NCI-H748 (cell line): Measurements from ENCODE around the gene MAGI1.

ENCODE experiments used
- DNase-seq: peaks from one replicate; lab custom pipeline; 2025; ENCODE audit not compliant: unreplicated experiment; lab: John Stamatoyannopoulos, UW

MAGI1 gene

DNA sequence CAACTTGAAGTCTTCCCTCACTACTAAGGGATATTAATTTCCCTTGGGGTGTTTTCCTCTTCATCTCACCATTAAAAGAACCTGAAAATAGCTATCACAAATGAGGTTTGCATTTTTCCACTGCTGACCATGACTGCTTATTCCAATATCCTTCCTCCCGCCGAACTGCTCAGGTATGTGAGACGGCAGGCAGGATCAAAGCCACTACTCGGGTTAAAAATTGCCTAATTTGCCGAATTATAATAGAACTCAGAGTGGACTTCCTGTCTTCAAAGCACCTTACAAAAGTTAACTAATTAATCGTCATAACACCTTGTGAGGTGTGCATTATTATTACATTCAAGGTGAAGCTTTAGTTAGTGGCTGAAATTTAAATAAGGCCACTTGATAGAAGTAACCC, 695.7 kb downstream of the MAGI1 start:
- no peak for DNase-seq

DNA sequence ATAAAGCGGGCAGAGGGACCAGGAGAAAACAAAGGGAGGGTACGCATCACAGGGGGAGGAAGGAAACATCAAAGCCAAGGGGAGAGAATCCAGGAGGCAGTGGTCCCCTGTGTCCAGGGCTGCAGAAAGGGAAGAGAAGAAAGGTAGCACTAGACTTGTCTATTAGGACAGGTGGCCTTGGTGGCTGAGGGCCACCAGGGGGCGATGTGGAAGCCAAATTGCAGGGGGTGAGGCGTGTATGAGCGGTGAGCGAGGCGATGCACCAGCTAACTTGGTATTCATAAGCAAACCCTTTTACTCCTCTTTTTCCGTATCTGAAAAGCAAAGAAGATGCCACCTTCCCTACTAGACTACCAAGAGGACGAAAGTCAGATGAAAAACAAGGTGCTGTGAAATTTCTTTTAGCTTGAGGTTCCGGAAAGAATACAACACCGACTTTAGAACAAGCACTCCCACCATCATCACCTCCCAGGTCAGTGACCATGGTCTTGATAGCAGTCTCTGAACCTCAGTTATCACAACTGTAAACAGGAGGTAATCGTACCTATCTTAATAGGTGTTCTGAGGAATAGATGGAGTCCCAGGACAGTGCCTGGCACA, 696.5 kb downstream of the MAGI1 start:
- peak; percentile 51 for DNase-seq

DNA sequence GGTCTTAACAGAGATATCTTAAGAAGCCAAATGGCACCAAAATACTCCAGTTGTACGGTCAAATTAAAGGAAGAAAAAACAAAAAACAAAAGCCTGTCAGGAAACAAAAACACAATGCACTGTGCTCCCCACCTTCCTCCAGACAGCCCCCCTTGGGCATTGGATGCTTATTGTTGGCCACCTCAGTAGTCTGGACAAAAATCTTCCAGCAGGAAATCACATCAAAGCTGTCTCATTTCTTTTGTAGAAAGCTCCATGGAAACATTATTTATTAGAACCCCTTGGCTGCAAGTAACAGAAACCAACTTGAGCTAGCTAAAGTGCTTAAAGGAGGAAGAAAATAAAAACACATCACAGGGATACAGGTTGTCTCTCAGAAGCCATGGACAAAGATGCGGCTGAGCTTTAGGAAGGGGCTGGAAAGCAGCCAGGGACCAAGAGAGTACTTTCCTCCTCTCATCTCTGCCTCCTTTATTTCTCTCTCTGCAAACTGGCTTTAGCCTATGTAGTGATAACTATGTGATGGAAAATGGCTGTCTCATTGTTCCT, 699.5 kb downstream of the MAGI1 start:
- DNase-seq = no peak

DNA sequence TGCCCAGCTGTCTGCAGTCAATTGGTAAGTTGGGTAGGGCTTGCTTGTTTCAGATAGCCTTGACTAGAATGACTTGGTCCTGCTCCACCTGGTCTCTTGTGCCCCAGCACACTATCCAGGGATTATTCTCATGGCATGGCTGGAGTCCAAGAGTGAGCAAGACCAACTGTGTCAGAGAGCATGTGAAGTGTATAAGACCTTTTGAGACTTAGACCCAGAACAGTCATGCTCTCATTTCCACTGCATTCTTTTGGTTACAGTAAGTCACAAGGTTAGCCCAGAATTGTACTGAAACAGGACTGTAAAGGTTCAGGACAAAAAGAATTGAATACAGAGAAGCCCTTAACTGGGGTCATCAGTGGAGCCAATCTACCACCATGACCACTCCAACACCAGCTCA, 700.1 kb downstream of the MAGI1 start:
- no peak for DNase-seq

DNA sequence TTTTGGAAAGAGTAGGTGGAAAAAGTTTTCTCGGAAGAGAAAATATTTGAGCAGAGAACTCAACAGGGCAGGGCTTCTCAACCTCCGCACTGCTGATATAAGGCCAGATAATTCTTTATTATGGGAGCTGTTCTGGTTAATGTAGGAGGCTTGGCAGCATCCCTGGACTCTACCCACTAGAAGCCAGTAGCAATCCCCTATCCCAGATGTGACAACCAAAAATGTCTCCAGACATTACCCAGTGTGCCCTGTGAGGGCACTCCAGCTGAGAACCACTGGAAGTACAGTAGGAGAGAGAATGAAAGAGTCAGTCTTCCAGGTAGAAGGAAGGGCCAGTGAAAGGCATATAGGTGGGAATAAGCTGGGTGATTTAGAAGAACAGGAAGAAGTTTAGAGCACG, 703.1 kb downstream of the MAGI1 start:
- no peak for DNase-seq

DNA sequence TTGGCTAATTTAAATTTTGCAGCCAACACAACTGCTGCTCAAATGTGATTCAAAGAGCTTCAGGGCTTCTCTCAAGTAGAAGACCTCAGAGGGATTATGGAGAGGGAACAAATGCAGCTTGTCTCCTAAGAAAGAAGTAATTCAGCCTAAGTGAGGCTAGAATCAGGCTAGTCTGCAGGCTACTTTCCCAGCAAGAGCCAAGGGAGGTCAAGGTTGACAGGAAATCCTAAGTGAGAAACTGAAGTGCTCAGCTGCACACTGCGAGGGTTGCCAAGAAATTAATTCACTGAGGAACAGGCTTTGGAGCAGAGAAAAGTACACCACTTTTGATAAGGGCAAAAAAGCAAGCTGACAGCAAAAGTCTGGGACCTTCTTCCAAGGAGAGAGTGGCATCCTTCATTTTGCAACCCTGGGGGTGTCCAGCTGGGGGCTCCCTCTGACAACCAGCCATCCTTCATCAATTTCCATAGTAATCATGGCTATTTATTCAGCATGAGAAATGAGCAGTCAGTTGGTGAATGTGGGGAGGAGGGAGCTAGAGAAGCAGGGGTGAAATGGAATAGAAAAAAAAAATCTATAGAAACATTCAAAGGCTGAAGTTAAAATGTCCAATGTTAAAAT, 704.6 kb downstream of the MAGI1 start:
- DNase-seq = peak; percentile 1

DNA sequence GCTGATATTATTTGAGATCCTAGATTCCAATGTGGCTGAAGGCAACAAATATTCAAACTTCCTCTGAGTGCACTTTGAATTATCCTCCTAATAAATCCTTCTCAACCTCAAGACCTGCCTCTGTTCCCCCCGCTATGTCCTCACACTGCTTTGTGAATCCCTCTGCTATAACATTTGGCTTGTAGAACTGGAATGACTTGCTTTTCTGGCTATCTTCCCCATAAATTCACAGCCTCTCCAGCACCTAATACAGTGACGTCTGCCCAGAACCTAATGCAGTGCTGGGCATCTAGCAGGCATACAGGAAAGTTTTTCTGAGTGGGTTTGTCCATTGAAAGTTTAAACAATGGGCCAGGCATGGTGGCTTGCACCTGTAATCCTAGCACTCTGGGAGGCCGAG, 707.0 kb downstream of the MAGI1 start:
- no peak for DNase-seq

DNA sequence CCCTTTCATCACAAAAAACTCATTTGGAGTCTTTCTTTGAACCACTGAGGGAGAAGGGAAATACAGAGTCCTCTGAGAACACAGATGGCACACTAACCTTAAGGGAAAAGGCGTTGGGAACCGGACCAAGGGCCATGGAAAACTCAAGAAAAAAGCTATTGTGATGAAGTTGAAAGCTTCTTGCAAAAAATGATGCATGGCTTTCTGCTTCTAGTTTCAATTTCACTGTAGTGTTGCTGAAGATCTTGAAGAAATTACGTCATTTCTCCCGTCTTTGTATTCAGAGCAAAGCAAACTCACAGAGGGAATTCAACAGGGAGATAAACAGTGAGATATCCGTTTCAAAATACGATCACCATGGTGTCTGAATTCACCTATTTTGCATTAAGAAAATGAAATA, 708.6 kb downstream of the MAGI1 start:
- DNase-seq = no peak

DNA sequence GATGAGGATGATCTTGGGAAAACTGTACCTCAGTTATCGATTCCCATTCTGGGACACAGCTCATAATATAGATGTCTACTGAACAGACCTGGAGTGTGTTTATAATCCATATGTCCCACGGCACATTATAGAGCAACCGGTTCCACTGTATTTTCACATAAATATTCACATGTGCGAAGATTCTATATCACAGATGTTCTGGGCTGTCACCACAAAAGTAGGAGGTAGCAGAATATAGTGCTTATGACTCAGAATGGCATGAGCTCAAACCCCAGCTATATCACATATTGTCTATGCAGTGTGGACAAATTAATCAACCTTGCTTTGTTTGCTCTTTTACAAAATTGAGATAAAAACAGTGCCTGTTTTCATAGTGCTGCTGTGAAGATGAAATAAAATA, 710.6 kb downstream of the MAGI1 start:
- no peak for DNase-seq

DNA sequence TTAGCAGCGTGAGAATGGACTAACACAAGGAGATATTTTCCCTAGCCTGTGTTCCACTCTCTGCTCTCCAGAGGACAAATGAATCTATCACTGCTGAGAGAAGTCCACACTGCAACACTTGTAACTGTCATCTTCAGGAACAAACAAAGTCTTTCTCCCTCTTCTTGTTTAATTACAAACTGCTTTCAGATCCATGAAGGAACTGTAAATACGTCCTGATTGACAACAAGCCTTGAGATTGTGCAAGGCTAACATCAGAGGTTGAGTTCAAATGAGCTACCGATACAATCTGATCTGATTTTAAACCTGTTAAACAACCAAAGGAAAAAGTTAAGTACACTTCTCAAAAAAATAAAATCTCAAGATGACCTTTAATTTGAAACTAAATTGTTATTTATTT, 712.1 kb downstream of the MAGI1 start:
- no peak for DNase-seq

DNA sequence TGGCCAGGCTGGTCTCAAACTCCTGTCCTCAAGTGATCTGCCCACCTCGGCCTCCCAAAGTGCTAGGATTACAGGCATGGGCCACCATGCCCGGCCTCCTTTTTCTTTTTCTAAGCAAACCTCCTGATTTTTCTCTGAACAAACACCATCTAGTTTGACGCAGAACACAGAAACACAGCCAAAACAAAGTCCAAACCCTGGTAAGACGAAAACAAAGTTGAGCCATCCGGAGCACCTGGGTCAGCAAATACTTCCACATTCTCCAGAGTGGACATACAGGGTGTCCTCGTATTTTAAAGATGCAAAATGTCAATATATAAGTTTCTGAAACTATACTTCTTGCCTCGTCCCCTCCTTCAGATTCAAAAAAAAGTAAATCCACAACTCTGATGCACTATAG, 715.8 kb downstream of the MAGI1 start:
- no peak for DNase-seq

DNA sequence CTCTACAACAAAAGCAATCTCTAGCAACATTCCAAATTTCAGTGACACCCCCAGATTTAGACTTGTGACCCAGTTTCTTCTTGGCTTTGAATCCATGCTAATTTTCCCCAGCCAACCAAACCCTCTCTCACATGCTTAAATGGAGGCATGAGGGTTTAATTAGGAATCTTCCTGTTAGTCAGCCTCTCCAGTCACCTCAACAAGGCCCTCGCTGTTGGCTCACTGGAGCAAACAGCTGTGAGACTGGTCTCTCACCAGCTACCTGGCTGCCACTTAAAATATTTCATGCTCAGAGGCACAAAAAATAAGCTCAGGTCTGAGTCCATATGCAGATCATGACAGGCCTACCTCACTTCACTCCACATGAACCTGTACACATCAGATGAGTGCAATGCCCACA, 720.5 kb downstream of the MAGI1 start:
- no peak for DNase-seq

DNA sequence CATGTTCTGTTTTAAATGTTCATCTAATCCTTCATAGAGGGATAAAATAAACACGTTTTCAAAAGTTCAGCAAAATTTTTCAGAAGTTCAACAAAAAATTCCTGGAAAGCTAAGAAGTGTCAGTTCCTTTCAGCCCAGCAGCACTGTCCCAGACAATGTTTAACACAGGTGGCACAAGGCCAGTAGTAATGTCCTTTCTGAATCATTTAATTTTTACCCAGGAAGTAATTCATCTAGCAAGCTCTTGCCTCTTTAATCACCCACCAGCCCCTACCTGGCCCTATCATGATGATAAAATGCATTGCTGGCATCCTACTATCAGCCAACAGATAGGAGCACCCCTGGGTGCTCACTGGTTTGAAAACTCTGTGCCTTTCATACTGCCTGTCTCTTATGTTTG, 723.8 kb downstream of the MAGI1 start:
- no peak for DNase-seq

DNA sequence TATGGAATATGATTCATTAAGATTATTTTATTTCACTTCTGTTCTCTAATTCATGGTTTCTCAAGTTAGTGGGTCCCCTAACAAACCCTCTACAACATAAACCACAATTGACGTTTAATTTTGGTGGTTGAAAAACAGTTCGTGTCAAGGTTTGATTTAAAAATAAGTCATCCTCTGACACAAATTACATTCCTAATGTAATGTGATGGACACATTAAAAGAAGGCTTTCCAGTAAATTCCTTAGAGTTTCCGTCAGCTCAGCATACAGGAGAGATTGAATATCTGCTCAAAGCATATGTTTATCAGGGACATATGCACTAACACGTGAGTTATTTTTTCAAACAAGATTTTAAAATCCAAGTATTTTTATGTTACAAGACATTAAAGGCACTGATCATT, 724.4 kb downstream of the MAGI1 start:
- DNase-seq = no peak

DNA sequence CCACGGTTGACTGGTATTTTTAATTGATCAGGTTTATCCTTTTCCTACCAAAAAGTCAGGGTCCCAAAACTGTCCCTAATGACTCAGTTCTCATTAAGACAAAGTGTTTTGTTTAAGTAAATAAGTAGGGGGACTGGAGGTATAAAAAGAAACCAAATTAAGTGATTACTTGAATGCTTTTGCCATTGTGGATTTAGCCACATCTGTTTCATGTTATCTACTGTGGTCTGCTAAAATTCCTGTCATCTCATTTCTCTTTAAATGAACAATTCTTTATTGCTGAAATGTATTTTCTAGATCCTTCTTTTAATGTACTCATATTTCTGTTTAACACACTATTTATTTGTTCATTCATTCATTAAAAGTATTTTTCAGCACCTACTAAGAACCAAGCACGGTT, 725.1 kb downstream of the MAGI1 start:
- no peak for DNase-seq

DNA sequence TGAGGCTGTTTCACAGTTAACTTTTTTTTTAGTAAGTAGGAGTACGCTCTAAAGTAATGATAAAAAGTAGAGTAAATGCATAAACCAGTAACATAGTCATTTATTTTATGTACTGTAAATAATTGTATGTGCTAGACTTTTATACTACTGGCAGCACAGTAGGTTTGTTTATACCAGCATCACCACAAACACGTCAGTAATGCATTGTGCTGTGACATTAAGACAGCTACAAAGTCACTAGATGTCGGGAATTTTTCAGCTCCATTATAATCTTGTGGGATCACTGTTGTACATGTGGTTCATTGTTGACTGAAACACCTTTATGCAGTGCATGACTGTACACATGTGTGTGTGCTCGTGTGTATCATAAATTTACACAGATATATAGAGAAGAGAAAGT, 732.9 kb downstream of the MAGI1 start:
- DNase-seq = no peak
